ENCODE results near the gene EFCAB6.
"Not testable (repeated sequence)": the region's sequence is repeated elsewhere in the genome, so short reads cannot be mapped to it uniquely, and the experiment has no call there.

The EFCAB6 gene

GRCh38 chr22:43669190-43669589, 142.9 kb downstream of the EFCAB6 start:
- Histone ChIP-seq H3K4me3 (ENCODE audit: low read depth in 1 of 2, low read length in 2 of 2) (no peak overlapping the region), H3K4me1 (ENCODE audit: insufficient read depth, low read length) (no peaks in the 10 kb centered on the region), H3K9ac (ENCODE audit: low read length) (no peak overlapping the region), H3K27ac (ENCODE audit: low read depth, low read length) (no peak overlapping the region), H3K27me3 (ENCODE audit: control insufficient read depth in 1 of 2, insufficient read depth in 2 of 2, low read length in 2 of 2) (no peaks in the 10 kb centered on the region), H3K36me3 (ENCODE audit: insufficient read depth, low read length) (no peaks in the 10 kb centered on the region), H3K9me3 (ENCODE audit: low read length) (no peaks in the 10 kb centered on the region)

GRCh38 chr22:43667656-43668055, 144.4 kb downstream of the EFCAB6 start:
- no peaks in the 10 kb centered on the region for H3K27me3 ChIP-seq (ENCODE audit: control insufficient read depth in 1 of 2, insufficient read depth in 2 of 2, low read length in 2 of 2)
- no peaks in the 10 kb centered on the region for H3K9me3 ChIP-seq (ENCODE audit: low read length)
- no peaks in the 10 kb centered on the region for H3K36me3 ChIP-seq (ENCODE audit: insufficient read depth, low read length)
- H3K9ac ChIP-seq (ENCODE audit: low read length), result no peak overlapping the region
- no peak overlapping the region for H3K4me3 ChIP-seq (ENCODE audit: low read depth in 1 of 2, low read length in 2 of 2)
- no peak overlapping the region for H3K27ac ChIP-seq (ENCODE audit: low read depth, low read length)
- no peaks in the 10 kb centered on the region for H3K4me1 ChIP-seq (ENCODE audit: insufficient read depth, low read length)

DNA sequence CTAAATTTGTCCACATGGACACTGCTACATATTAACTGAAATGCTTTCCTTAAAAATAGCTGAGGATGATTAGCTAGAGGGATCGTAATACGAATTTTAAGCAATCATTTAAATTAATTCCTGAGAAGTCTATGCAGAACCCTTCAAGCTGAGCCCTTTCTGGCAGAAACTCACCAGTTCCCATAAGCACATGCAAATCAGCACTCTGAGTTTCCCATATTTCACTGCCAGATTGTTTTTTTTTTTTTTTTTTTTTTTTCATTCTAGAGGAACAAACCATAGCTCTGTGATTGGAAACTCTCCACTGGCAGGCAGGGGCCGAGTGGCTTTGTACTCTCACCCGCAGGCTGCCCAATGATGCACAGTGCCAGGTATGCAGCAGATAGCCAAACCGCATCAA, 145.6 kb downstream of the EFCAB6 start:
- Histone ChIP-seq H3K9me3 (ENCODE audit: low read length) (no peaks in the 10 kb centered on the region), H3K36me3 (ENCODE audit: insufficient read depth, low read length) (no peaks in the 10 kb centered on the region), H3K27ac (ENCODE audit: low read depth, low read length) (no peak overlapping the region), H3K4me1 (ENCODE audit: insufficient read depth, low read length) (no peaks in the 10 kb centered on the region), H3K9ac (ENCODE audit: low read length) (no peak overlapping the region), H3K4me3 (ENCODE audit: low read depth in 1 of 2, low read length in 2 of 2) (no peak overlapping the region), H3K27me3 (ENCODE audit: control insufficient read depth in 1 of 2, insufficient read depth in 2 of 2, low read length in 2 of 2) (no peaks in the 10 kb centered on the region)

- Histone ChIP-seq H3K4me1 (ENCODE audit: insufficient read depth, low read length) (no peaks in the 10 kb centered on the region), H3K27me3 (ENCODE audit: control insufficient read depth in 1 of 2, insufficient read depth in 2 of 2, low read length in 2 of 2) (no peaks in the 10 kb centered on the region), H3K27ac (ENCODE audit: low read depth, low read length) (no peak overlapping the region), H3K9me3 (ENCODE audit: low read length) (no peaks in the 10 kb centered on the region), H3K36me3 (ENCODE audit: insufficient read depth, low read length) (no peaks in the 10 kb centered on the region), H3K9ac (ENCODE audit: low read length) (no peak overlapping the region), H3K4me3 (ENCODE audit: low read depth in 1 of 2, low read length in 2 of 2) (no peak overlapping the region)
These were observed 153.3 kb downstream of the EFCAB6 start for GRCh38 chr22:43658823-43659222.

GRCh38 chr22:43656581-43656980, 155.5 kb downstream of the EFCAB6 start:
- not testable (repeated sequence) for H3K36me3 ChIP-seq (ENCODE audit: insufficient read depth, low read length); H3K27me3 ChIP-seq (ENCODE audit: control insufficient read depth in 1 of 2, insufficient read depth in 2 of 2, low read length in 2 of 2); H3K4me3 ChIP-seq (ENCODE audit: low read depth in 1 of 2, low read length in 2 of 2); H3K27ac ChIP-seq (ENCODE audit: low read depth, low read length); H3K4me1 ChIP-seq (ENCODE audit: insufficient read depth, low read length); H3K9me3 ChIP-seq (ENCODE audit: low read length); H3K9ac ChIP-seq (ENCODE audit: low read length)

DNA sequence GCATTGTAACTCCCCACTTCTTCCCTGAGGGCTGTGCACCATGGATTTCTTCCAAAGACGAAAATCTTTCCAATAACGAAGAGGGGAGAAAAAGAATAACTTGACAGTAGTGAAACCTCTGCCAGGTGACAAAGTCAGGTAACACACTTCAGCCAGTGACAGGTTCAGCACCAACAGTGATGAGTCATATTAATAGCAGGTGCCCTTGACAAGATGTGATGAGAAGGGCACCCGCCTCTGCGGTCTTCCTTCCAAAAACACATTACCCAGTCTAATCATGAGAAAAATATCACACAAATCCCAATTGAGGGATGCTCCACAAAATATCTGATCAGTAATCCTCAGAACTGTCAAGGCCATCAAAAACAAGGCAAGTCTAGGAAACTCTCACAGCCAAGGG, 157.8 kb downstream of the EFCAB6 start:
- no peak overlapping the region for H3K9ac ChIP-seq (ENCODE audit: low read length)
- H3K4me3 ChIP-seq (ENCODE audit: low read depth in 1 of 2, low read length in 2 of 2), result no peak overlapping the region
- no peaks in the 10 kb centered on the region for H3K9me3 ChIP-seq (ENCODE audit: low read length)
- no peaks in the 10 kb centered on the region for H3K27me3 ChIP-seq (ENCODE audit: control insufficient read depth in 1 of 2, insufficient read depth in 2 of 2, low read length in 2 of 2)
- H3K27ac ChIP-seq (ENCODE audit: low read depth, low read length), result no peak overlapping the region
- no peaks in the 10 kb centered on the region for H3K36me3 ChIP-seq (ENCODE audit: insufficient read depth, low read length)
- no peaks in the 10 kb centered on the region for H3K4me1 ChIP-seq (ENCODE audit: insufficient read depth, low read length)

DNA sequence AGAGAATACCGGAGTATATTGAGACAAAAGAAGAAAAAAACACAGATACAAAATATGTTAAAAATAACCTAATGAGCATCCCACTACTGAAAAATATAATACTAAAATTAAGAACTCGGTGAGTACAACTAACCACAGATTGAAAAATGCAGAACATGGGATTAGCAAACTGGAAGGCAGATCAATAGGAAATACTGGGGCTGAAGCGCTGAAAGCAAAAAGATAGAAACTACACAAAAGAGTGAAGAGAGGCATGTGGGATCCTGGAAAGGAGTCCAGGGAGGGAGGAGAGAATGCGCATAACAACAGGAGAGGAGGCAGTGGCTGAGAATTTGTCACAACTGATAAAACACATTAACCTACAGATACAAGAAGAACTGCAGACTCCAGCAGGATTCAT, 159.3 kb downstream of the EFCAB6 start:
- H3K9me3 ChIP-seq (ENCODE audit: low read length), result no peaks in the 10 kb centered on the region
- no peaks in the 10 kb centered on the region for H3K36me3 ChIP-seq (ENCODE audit: insufficient read depth, low read length)
- H3K9ac ChIP-seq (ENCODE audit: low read length), result no peak overlapping the region
- no peaks in the 10 kb centered on the region for H3K4me1 ChIP-seq (ENCODE audit: insufficient read depth, low read length)
- no peak overlapping the region for H3K4me3 ChIP-seq (ENCODE audit: low read depth in 1 of 2, low read length in 2 of 2)
- H3K27me3 ChIP-seq (ENCODE audit: control insufficient read depth in 1 of 2, insufficient read depth in 2 of 2, low read length in 2 of 2), result no peaks in the 10 kb centered on the region
- H3K27ac ChIP-seq (ENCODE audit: low read depth, low read length), result no peak overlapping the region

- Histone ChIP-seq H3K27ac (ENCODE audit: low read depth, low read length) (no peak overlapping the region), H3K4me3 (ENCODE audit: low read depth in 1 of 2, low read length in 2 of 2) (no peak overlapping the region), H3K9me3 (ENCODE audit: low read length) (peaks cover 8% of the 10 kb centered on the region), H3K36me3 (ENCODE audit: insufficient read depth, low read length) (no peaks in the 10 kb centered on the region), H3K9ac (ENCODE audit: low read length) (no peak overlapping the region), H3K4me1 (ENCODE audit: insufficient read depth, low read length) (no peaks in the 10 kb centered on the region), H3K27me3 (ENCODE audit: control insufficient read depth in 1 of 2, insufficient read depth in 2 of 2, low read length in 2 of 2) (no peaks in the 10 kb centered on the region)
These were observed 168.7 kb downstream of the EFCAB6 start for GRCh38 chr22:43643387-43643786.

GRCh38 chr22:43642319-43643206, 169.5 kb downstream of the EFCAB6 start:
- H3K4me1 ChIP-seq (ENCODE audit: insufficient read depth, low read length), result no peaks in the 10 kb centered on the region

GRCh38 chr22:43639228-43639948, 172.7 kb downstream of the EFCAB6 start:
- H3K9me3 ChIP-seq (ENCODE audit: low read length), result peaks cover 8% of the 10 kb centered on the region
- H3K4me3 ChIP-seq (ENCODE audit: low read depth in 1 of 2, low read length in 2 of 2), result no peak overlapping the region
- H3K27ac ChIP-seq (ENCODE audit: low read depth, low read length), result no peak overlapping the region
- no peaks in the 10 kb centered on the region for H3K4me1 ChIP-seq (ENCODE audit: insufficient read depth, low read length)
- no peaks in the 10 kb centered on the region for H3K27me3 ChIP-seq (ENCODE audit: control insufficient read depth in 1 of 2, insufficient read depth in 2 of 2, low read length in 2 of 2)
- no peaks in the 10 kb centered on the region for H3K36me3 ChIP-seq (ENCODE audit: insufficient read depth, low read length)
- no peak overlapping the region for H3K9ac ChIP-seq (ENCODE audit: low read length)

More at GRCh38 chr22:43642319-43643206, 169.5 kb downstream of the EFCAB6 start:
- H3K9me3 ChIP-seq (ENCODE audit: low read length), result peaks cover 8% of the 10 kb centered on the region
- H3K27ac ChIP-seq (ENCODE audit: low read depth, low read length), result no peak overlapping the region
- H3K4me3 ChIP-seq (ENCODE audit: low read depth in 1 of 2, low read length in 2 of 2), result no peak overlapping the region
- no peaks in the 10 kb centered on the region for H3K27me3 ChIP-seq (ENCODE audit: control insufficient read depth in 1 of 2, insufficient read depth in 2 of 2, low read length in 2 of 2)
- no peak overlapping the region for H3K9ac ChIP-seq (ENCODE audit: low read length)
- no peaks in the 10 kb centered on the region for H3K36me3 ChIP-seq (ENCODE audit: insufficient read depth, low read length)

GRCh38 chr22:43637275-43638260, 174.5 kb downstream of the EFCAB6 start:
- no peaks in the 10 kb centered on the region for H3K27me3 ChIP-seq (ENCODE audit: control insufficient read depth in 1 of 2, insufficient read depth in 2 of 2, low read length in 2 of 2)
- H3K4me1 ChIP-seq (ENCODE audit: insufficient read depth, low read length), result no peaks in the 10 kb centered on the region
- H3K9ac ChIP-seq (ENCODE audit: low read length), result no peak overlapping the region
- H3K4me3 ChIP-seq (ENCODE audit: low read depth in 1 of 2, low read length in 2 of 2), result no peak overlapping the region
- H3K36me3 ChIP-seq (ENCODE audit: insufficient read depth, low read length), result no peaks in the 10 kb centered on the region
- no peak overlapping the region for H3K27ac ChIP-seq (ENCODE audit: low read depth, low read length)
- H3K9me3 ChIP-seq (ENCODE audit: low read length), result peaks cover 8% of the 10 kb centered on the region
